ENCODE measurements around the gene SEMA6B.
"Not testable (repeated sequence)": the region's sequence is repeated elsewhere in the genome, so short reads cannot be mapped to it uniquely, and the experiment has no call there.

The SEMA6B gene, protein sequence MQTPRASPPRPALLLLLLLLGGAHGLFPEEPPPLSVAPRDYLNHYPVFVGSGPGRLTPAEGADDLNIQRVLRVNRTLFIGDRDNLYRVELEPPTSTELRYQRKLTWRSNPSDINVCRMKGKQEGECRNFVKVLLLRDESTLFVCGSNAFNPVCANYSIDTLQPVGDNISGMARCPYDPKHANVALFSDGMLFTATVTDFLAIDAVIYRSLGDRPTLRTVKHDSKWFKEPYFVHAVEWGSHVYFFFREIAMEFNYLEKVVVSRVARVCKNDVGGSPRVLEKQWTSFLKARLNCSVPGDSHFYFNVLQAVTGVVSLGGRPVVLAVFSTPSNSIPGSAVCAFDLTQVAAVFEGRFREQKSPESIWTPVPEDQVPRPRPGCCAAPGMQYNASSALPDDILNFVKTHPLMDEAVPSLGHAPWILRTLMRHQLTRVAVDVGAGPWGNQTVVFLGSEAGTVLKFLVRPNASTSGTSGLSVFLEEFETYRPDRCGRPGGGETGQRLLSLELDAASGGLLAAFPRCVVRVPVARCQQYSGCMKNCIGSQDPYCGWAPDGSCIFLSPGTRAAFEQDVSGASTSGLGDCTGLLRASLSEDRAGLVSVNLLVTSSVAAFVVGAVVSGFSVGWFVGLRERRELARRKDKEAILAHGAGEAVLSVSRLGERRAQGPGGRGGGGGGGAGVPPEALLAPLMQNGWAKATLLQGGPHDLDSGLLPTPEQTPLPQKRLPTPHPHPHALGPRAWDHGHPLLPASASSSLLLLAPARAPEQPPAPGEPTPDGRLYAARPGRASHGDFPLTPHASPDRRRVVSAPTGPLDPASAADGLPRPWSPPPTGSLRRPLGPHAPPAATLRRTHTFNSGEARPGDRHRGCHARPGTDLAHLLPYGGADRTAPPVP

DNA sequence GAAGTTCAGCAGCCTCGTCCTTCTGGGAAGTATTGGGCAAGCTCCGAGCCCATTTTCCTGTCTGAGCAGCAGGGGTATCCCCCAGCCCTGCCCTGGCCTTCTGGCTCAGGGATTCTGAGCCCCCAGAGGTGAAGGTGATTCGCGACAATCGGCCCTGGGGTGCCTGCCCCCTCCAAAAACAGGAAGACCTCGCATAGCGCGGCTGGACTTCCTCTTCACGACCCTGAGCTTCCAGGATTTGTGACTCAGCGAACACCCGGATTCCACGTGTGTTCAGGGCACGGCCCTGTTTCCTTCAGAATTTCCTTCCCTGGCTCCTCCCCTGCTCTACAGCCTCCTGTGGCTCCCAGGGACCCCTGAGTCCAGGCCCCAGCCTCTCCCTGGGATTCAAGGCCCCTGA lies at the start of gene SEMA6B:
SEMA6B (minus strand) TSS at position 116 of the 400 bp plus-strand sequence. CDS start 1,227 bp downstream, outside the sequence.
- no peak for DNase-seq

DNA sequence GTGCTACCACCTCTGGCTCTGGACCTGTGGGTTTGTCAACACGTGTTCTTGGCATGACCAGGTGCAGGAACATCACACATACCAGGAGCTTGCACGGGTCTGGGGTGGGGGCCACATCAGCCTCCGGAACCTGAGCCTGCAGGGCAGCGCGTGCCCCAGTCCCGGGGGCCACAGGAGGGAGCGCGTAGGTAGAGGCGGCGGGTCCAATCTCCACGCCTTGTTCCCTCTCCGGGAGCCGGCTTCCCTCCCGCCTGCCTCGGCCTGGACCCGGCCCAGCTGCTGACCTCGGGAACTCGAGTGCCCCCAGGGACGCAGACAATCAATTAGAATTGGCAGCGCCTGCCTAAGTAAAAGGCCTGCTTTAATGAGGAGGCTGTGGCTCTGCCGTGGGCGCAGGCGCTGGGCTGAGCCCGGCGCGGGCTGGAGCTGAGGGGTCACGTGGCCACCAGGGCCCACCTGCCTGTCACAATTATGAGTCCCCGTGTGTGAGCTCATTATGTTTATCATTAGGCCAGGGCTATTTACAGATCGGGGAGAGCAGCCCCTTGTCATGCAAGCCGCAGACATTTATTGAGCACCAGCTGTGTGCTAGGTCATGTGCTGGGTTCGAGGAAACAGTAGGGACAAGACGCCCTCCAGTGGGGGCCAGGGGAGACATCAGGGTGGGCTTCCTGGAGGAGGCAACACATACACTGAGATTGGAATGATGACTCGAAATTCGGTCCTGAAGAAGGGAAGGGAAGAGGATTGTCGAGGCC lies 47.6 kb upstream of the SEMA6B start:
- peak; percentile 96 for DNase-seq

DNA sequence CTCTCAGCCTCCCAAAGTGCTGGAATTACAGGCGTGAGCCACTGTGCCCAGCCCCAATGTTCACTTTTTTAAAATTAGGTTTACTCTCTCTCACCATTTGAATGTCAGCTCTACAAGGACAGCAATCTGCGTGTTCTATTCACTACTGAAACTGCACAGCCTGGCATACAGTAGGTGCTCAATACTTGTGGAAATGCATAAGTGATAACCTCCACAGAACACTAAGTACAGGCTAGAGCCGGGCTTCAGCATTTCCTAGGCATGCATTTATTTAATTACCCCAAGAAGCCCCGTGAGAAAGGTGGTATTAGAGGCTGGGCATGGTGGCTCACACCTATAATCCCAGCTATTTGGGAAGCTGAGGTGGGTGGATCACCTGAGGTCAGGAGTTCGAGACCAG lies 46.7 kb upstream of the SEMA6B start:
- DNase-seq = no peak

- DNase-seq = no peak
Measured at GRCh38 chr19:4604912-4605311, 45.4 kb upstream of the SEMA6B start.

DNA sequence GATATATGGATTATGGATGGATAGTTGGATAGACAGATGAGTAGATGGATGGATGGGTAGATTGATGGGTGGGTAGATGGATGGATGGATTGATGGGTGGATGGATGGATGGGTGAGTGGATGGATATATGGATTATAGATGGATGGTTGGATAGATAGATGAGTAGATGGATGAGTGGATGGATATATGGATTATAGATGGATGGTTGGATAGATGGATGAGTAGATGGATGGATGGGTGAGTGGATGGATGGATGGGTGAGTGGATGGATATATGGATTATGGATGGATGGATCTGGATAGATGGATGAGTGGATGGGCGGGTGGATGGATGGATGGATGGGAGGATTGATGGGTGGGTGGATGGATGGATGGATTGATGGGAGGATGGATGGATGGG lies 43.4 kb upstream of the SEMA6B start:
- DNase-seq = no peak

DNA sequence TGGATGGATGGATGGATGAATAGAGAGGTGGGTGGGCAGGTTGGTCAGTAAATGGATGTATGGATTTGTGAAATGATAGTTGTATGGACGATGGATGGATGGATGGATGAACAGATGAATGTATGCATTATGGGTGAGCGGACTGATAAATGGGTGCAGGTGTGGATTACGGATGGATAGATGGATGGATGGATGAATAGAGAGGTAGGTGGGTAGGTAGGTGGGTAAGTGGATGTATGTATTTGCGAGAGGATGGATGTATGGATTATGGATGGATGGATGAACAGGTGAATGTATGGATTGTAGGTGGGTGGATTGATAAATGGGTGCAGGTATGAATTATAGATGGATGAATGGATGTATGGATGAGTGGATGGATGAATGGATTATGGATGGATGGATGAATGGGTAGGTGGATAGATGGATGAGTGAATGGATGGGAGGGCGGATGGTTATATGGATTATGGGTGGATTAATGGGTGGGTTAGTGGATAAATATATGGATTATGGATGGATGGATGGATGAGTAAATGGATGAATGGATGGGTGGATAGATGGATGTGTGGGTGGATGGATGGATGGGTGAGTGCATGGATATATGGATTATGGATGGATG lies 42.8 kb upstream of the SEMA6B start:
- no peak for DNase-seq

- DNase-seq = no peak
Measured at GRCh38 chr19:4600893-4601292, 41.4 kb upstream of the SEMA6B start.

DNA sequence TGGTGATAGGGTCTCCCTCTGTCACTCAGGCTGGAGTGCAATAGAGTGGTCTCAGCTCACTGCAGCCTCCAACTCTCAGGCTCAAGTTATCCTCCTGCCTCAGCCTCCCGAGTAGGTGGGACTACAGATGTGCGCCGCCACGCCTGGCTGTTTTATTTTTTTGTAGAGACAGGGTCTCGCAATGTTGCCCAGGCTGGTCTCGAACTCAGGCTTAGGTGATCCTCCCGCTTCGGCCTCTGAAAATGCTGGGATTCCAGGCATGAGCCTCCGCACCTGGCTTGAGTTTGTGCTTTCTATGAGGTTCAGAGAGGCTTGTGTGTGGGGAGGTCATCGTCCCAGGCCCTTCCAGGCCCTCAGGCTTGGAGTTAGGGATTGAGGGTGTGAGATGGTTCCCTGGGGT lies 40.6 kb upstream of the SEMA6B start:
- DNase-seq = no peak

- no peak for DNase-seq
Measured at GRCh38 chr19:4598712-4599111, 39.2 kb upstream of the SEMA6B start.

DNA sequence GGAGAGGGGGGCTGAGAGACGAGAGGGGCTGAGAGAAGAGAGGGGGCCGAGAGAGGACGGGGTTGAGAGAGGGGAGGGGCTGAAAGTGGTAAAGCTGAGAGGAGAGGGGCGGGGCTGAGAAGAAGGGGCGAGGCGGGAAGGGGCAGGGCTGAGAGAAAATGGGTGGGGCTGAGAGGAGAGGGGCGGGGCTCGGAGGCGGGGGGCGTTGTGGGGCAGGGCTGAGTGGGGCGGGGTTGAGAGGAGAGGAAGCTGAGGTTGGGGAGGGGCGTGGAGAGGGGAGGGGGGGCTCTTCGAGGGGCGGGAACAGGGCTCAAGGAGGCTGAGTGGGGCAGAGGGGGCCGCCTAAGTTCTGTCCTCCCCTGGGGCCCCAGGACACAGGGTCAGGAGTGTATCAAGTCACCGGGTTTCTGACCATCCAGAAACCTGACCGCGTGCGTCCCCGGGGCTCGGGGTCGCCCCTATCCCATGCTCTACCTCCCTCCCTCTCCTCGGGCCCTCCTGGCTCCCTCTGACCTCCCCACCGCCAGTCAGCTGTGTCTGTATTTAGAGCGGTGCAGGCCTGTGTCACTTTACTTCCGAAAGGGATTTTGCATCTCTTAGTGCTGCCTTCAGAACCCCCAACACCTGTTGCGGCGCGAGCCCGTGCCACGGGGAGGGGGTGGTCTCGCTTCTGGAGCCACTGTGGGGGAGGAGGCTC lies 38.6 kb upstream of the SEMA6B start:
- DNase-seq = peak; percentile 43

GRCh38 chr19:4597278-4597974 lies 37.9 kb upstream of the SEMA6B start:
- DNase-seq = no peak

- no peak for DNase-seq
Measured at GRCh38 chr19:4596033-4596904, 36.8 kb upstream of the SEMA6B start.

GRCh38 chr19:4595158-4595557 lies 35.7 kb upstream of the SEMA6B start:
- DNase-seq = not testable (repeated sequence)

DNA sequence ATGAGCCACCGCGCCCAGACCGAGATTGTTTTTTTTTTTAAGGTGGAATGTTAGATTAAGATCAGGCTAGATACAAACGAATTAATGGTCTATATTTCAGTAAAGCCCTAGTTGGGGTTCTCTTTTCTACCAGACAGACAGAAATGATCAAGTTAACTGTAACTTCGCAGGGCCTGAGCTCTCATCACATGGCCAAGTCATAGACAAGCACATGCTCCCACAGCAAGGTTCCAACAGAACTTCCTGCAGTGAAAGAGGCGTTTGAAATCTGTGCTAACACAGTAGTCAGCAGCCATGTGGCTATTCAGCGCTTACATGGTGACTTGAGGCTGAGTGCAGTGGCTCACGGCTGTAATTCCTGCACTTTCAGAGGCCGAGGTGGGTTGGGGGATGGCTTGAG lies 34.7 kb upstream of the SEMA6B start:
- DNase-seq = no peak

DNA sequence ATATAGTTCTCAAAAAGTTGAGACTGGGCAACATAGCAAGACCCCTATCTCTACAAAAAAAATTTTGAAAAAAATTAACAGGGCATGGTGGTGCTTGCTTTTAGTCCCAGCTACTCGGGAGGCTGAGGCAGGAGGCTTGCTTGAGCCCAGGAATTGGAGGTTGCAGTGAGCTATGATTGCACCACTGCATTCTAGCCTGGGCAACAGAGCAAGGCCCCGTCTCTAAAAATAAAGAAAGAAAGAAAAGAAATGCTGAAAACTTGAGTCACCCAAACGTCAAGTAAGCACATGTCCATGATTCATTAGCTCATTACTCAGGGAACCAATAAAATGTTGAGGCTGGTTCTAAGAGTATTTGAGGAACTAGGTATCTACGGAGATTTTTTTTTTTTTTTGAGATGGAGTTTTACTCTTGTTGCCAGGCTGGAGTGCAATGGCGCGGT lies 33.9 kb upstream of the SEMA6B start:
- no peak for DNase-seq

- no peak for DNase-seq
Measured at GRCh38 chr19:4592445-4592844, 33.0 kb upstream of the SEMA6B start.

GRCh38 chr19:4591320-4591719 lies 31.8 kb upstream of the SEMA6B start:
- DNase-seq = no peak

DNA sequence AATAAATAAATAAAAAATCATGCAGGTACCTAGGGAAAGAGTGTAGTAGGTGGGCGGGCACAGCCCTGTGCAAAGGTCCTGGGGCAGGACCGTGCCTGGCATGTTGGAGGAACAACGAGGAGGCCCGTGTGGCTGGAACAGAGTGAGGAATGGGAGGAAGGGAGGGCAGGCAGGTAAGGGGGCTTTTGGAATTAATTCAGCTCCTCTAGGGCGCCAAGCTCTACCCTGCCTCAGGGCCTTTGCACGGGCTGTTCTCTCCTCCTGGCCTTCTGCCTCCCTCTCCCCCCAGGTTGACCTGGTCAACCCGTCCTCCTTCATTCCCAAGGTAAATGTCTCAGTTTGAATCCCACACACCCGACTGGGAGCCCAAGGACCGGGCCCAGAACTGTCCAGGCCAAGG lies 31.1 kb upstream of the SEMA6B start:
- DNase-seq = no peak

- DNase-seq = no peak
Measured at GRCh38 chr19:4589579-4590410, 30.3 kb upstream of the SEMA6B start.

All from NCI-H1105 treated with DMSO at 0.1 percent for 48 hours (cell line).